ENCODE results near the gene ADD3.

Gene ADD3

GRCh38 chr10:110033701-110034235, 26.0 kb downstream of the ADD3 start:
- Histone ChIP-seq H3K36me3 (ENCODE audit: low read depth) (no peaks in the 10 kb centered on the region; the same call in 1 of the 2 replicates), H3K4me3 (ENCODE audit: severe bottlenecking) (no peak overlapping the region), H3K27ac (ENCODE audit: poor library complexity, severe bottlenecking) (no peak overlapping the region), H3K9me3 (ENCODE audit: severe bottlenecking) (no peaks in the 10 kb centered on the region), H3K4me1 (ENCODE audit: insufficient read depth, poor library complexity, severe bottlenecking) (peaks cover 14% of the 10 kb centered on the region), H3K27me3 (ENCODE audit: insufficient read depth, poor library complexity, severe bottlenecking) (no peaks in the 10 kb centered on the region)
- TF ChIP-seq CTCF (IDR thresholded peaks at IDR 0.05; ENCODE audit: poor library complexity, severe bottlenecking) = no peak
- ATAC-seq (ENCODE audit: low read depth) = no peak
- DNase-seq (ENCODE audit: low spot score) = no peak

- ATAC-seq (ENCODE audit: low read depth) (peak; percentile 53; the same call in 2 of the 3 replicates), DNase-seq (ENCODE audit: low spot score) (no peak)
- peaks cover 14% of the 10 kb centered on the region for H3K4me1 ChIP-seq (ENCODE audit: insufficient read depth, poor library complexity, severe bottlenecking)
- TF ChIP-seq CTCF (IDR thresholded peaks at IDR 0.05; ENCODE audit: poor library complexity, severe bottlenecking) = no peak
- no peaks in the 10 kb centered on the region for H3K9me3 ChIP-seq (ENCODE audit: severe bottlenecking)
- no peak overlapping the region for H3K27ac ChIP-seq (ENCODE audit: poor library complexity, severe bottlenecking)
- H3K27me3 ChIP-seq (ENCODE audit: insufficient read depth, poor library complexity, severe bottlenecking) = no peaks in the 10 kb centered on the region
- no peak overlapping the region for H3K4me3 ChIP-seq (ENCODE audit: severe bottlenecking)
- no peaks in the 10 kb centered on the region; the same call in 1 of the 2 replicates for H3K36me3 ChIP-seq (ENCODE audit: low read depth)
Observed at GRCh38 chr10:110034596-110034995, 26.8 kb downstream of the ADD3 start.

- Histone ChIP-seq H3K4me1 (ENCODE audit: insufficient read depth, poor library complexity, severe bottlenecking) (peaks cover 14% of the 10 kb centered on the region), H3K36me3 (ENCODE audit: low read depth) (no peaks in the 10 kb centered on the region; the same call in 1 of the 2 replicates), H3K27me3 (ENCODE audit: insufficient read depth, poor library complexity, severe bottlenecking) (no peaks in the 10 kb centered on the region), H3K27ac (ENCODE audit: poor library complexity, severe bottlenecking) (no peak overlapping the region), H3K9me3 (ENCODE audit: severe bottlenecking) (no peaks in the 10 kb centered on the region), H3K4me3 (ENCODE audit: severe bottlenecking) (no peak overlapping the region)
- DNase-seq (ENCODE audit: low spot score) = no peak
- TF ChIP-seq CTCF (IDR thresholded peaks at IDR 0.05; ENCODE audit: poor library complexity, severe bottlenecking) = no peak
- no peak for ATAC-seq (ENCODE audit: low read depth)
Observed at GRCh38 chr10:110035070-110035921, 27.5 kb downstream of the ADD3 start.

GRCh38 chr10:110036640-110037039, 28.9 kb downstream of the ADD3 start:
- no peak overlapping the region for H3K27ac ChIP-seq (ENCODE audit: poor library complexity, severe bottlenecking)
- no peaks in the 10 kb centered on the region for H3K27me3 ChIP-seq (ENCODE audit: insufficient read depth, poor library complexity, severe bottlenecking)
- ATAC-seq (ENCODE audit: low read depth) (no peak), DNase-seq (ENCODE audit: low spot score) (no peak)
- H3K4me3 ChIP-seq (ENCODE audit: severe bottlenecking) = no peak overlapping the region
- H3K4me1 ChIP-seq (ENCODE audit: insufficient read depth, poor library complexity, severe bottlenecking) = peaks cover 22% of the 10 kb centered on the region
- H3K36me3 ChIP-seq (ENCODE audit: low read depth) = no peaks in the 10 kb centered on the region; the same call in 1 of the 2 replicates
- TF ChIP-seq CTCF (IDR thresholded peaks at IDR 0.05; ENCODE audit: poor library complexity, severe bottlenecking) = no peak
- no peaks in the 10 kb centered on the region for H3K9me3 ChIP-seq (ENCODE audit: severe bottlenecking)

GRCh38 chr10:110039254-110039653, 31.5 kb downstream of the ADD3 start:
- peaks cover 24% of the 10 kb centered on the region for H3K4me1 ChIP-seq (ENCODE audit: insufficient read depth, poor library complexity, severe bottlenecking)
- no peak for TF ChIP-seq CTCF (IDR thresholded peaks at IDR 0.05; ENCODE audit: poor library complexity, severe bottlenecking)
- H3K9me3 ChIP-seq (ENCODE audit: severe bottlenecking) = no peaks in the 10 kb centered on the region
- no peak overlapping the region for H3K4me3 ChIP-seq (ENCODE audit: severe bottlenecking)
- DNase-seq (ENCODE audit: low spot score) = no peak
- no peak overlapping the region for H3K27ac ChIP-seq (ENCODE audit: poor library complexity, severe bottlenecking)
- no peaks in the 10 kb centered on the region for H3K27me3 ChIP-seq (ENCODE audit: insufficient read depth, poor library complexity, severe bottlenecking)
- H3K36me3 ChIP-seq (ENCODE audit: low read depth) = no peaks in the 10 kb centered on the region; the same call in 1 of the 2 replicates
- ATAC-seq (ENCODE audit: low read depth) = no peak

All from RWPE2 (cell line).